Activated naive CD4-positive, alpha-beta T cell treated with anti-CD3 and anti-CD28 coated beads for 36 hours (primary cell): Measurements from ENCODE around the gene ELMO3. TPM values are rescaled to one million over a fixed set of nuclear protein-coding genes. Genes with fewer than 3 reads are reported as not detected.
A peak's percentile ranks its signal among the peaks of the same experiment; 100 is the strongest.

Experiments
- CTCF ChIA-PET: fragments of 350-600 bp; sonication (Branson Sonifier 250); formaldehyde crosslinking; loops from one replicate; lab custom pipeline; 2021; ENCODE audit warnings: antibody characterized with exemption; lab: Charles Lee
- DNase-seq: peaks from one replicate; pipeline ENCODE4 v3.0.0-alpha.2; 2020
- H3K27ac Mint-ChIP-seq: one replicate; pipeline ENCODE4 v1.8.0; 2021; ENCODE audit warnings: mild to moderate bottlenecking, mixed read lengths
- H3K27me3 Mint-ChIP-seq: one replicate; pipeline ENCODE4 v1.8.0; 2021; ENCODE audit warnings: low read depth, mixed read lengths
- H3K36me3 Mint-ChIP-seq: one replicate; pipeline ENCODE4 v1.8.0; 2021; ENCODE audit warnings: low read depth, mixed read lengths
- H3K4me1 Mint-ChIP-seq: one replicate; pipeline ENCODE4 v1.8.0; 2021; ENCODE audit warnings: low read depth, mixed read lengths
- H3K4me3 Mint-ChIP-seq: one replicate; pipeline ENCODE4 v1.8.0; 2021; ENCODE audit warnings: mild to moderate bottlenecking, moderate library complexity, mixed read lengths
- H3K9me3 Mint-ChIP-seq: one replicate; pipeline ENCODE4 v1.8.0; 2021; ENCODE audit warnings: mixed read lengths
- intact Hi-C: fragments of 100-400 bp; cut with micrococcal nuclease; formaldehyde crosslinking; loops from one replicate; pipeline ENCODE4 v1.15.1; 2023
- total RNA-seq, 2 experiments: library from RNA; stranded (reverse); gene quantifications; one replicate each; pipeline ENCODE4 v1.2.3, GENCODE V29; 2021

The ELMO3 gene
- total RNA-seq, 2 experiments from 2014 or later = 3.8 to 4.4 TPM

DNA sequence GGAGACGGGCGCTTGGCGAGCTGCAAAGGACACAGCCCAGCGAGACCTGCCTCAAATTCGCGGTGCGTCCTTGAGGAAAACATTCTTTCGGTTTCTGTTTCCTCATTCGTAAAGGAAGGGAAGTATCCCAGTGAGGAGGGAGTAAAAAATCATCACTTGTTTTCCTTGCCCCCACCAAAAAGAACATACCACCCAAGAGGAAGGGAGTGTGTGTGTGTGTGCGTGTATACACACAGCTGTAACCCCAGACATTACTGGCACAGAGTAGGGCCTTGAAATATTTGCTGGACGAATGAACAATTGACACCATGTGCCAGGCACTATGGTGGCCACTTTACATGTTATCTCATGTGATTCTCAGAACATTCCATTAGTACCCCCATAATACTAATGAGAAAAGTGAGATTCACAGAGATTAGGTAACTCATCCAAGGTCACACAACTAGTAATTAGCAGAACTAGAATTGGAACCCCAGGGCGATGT, 13.2 kb upstream of the ELMO3 start:
- Mint-ChIP-seq H3K4me3 (no peak overlapping the region), H3K27ac (no peak overlapping the region), H3K27me3 (peaks cover 6% of the 10 kb centered on the region), H3K4me1 (peaks cover 10% of the 10 kb centered on the region), H3K9me3 (no peaks in the 10 kb centered on the region), H3K36me3 (no peaks in the 10 kb centered on the region)
- no peak for DNase-seq
- intact Hi-C loops = loop anchor here (1.0 kb wide), 2 partner anchors 208 to 231 kb away; no protein-coding TSS in a partner anchor
- CTCF ChIA-PET = interaction anchor here (0.6 to 2.3 kb wide), 20 partner anchors 10 to 241 kb away, joined by 3 to 23 read pairs (median 6); partner anchors contain the start of genes CES3, ELMO3, FBXL8 and FHOD1

DNA sequence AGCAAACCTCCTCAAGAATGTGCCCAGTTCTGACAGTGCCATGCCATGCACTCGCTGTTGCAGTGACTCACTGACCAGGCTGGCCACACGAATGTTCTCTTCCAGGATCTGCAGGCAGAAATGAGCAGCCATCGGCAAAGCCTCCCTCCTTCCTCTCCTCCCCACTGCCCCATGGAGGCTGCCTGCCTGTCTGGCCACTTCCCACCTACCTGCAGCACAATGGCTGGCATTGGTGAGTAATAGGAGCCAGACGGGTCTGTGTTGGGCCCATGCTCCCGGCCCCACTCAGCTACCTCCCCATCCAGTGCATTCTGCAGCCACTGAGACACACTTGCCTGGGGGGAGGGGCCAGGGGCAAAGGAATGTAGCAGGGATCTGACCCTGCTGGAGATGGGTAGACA, 12.4 kb upstream of the ELMO3 start:
- no peak for DNase-seq
- intact Hi-C loops = no loop called here
- no peaks in the 10 kb centered on the region for H3K9me3 Mint-ChIP-seq
- no peak overlapping the region for H3K4me3 Mint-ChIP-seq
- CTCF ChIA-PET = no interaction called here
- peaks cover 14% of the 10 kb centered on the region for H3K4me1 Mint-ChIP-seq
- no peaks in the 10 kb centered on the region for H3K36me3 Mint-ChIP-seq
- no peak overlapping the region for H3K27ac Mint-ChIP-seq
- peaks cover 6% of the 10 kb centered on the region for H3K27me3 Mint-ChIP-seq

DNA sequence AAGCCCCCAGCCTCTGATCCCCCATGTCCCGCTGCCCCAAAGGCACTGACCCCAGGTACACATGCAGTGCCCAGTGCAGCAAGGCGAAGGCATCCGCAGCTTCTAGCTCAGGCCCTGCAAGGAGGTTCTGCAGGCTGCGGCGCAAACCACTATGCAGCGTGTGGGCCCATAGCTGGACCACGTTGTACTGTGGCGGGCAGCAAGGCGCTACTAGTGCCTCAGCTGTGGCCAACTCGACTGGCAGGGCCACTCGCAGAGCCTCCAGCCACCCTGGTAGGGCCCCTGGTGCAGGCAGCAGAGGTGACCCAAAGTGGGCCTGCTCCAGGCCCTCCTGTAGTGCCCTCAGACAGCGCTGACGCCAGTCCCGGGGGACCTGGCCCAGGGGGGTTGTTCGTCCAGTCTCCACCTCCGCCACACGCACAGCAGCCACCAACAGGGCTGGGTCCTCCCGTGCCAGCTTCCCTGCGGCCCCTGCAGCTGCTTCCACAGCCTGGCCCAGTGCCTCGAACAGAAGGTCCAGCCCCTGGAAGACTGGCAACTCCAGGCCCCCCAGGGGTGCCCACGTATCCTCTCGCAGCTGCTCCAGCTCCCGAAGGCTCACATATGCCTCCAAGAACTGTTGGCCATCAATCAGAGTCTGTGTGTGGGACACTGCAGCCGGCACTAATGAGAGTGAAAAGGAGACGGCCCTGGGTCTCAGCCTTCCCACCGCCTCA, 11.6 kb upstream of the ELMO3 start:
- Mint-ChIP-seq H3K36me3 (no peaks in the 10 kb centered on the region), H3K4me1 (peaks cover 14% of the 10 kb centered on the region), H3K4me3 (no peak overlapping the region), H3K27ac (no peak overlapping the region), H3K27me3 (peaks cover 6% of the 10 kb centered on the region), H3K9me3 (no peaks in the 10 kb centered on the region)
- intact Hi-C loops = no loop called here
- CTCF ChIA-PET = interaction anchor here (0.8 kb wide), 1 partner anchor 33 kb away, joined by 3 read pairs; no protein-coding TSS in a partner anchor
- no peak for DNase-seq

DNA sequence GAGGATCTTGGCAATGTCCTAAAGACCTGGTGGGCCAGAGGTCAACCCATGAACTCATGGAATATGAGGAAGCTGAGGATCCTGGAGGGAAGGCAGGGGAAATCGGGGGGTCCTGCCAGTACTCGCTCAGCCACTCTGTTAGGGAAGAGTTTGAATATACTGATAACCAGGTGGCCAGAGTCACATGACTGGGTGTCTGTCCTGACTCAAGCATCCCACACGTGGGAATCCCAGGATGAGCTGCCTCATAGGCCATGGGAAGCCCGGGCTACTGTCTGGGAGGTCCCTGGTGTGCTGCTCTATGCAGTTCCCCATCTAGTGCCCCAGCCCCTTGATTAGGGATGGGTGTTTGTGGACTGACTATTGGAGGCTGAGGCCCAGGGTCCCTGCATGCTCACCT, 10.6 kb upstream of the ELMO3 start:
- Mint-ChIP-seq H3K4me1 (peaks cover 24% of the 10 kb centered on the region), H3K9me3 (no peaks in the 10 kb centered on the region), H3K4me3 (no peak overlapping the region), H3K36me3 (peaks cover 4% of the 10 kb centered on the region), H3K27ac (no peak overlapping the region), H3K27me3 (peaks cover 6% of the 10 kb centered on the region)
- CTCF ChIA-PET = interaction anchor here (1.6 kb wide), 1 partner anchor 170 kb away, joined by 4 read pairs; no protein-coding TSS in a partner anchor
- no peak for DNase-seq
- intact Hi-C loops = no loop called here

DNA sequence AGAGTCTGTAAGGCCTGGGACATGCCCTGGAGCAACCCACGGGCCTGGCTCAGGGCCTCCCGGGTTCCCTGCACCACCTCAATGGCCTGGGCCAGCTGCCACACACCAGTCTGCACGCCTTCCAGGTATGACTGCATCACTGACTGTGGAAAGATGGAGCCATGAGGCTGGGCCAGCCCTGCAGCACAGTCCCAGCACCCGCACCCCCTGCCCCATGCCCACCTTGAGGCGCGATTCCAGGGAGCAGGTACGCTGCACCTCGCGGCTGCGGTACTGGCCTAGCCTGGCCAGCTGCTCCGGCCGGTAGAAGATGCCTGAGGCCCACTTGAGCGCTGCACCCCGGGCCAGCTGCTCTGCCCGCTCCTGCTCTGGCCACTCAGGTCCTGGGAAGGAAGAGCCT, 10.1 kb upstream of the ELMO3 start:
- no peaks in the 10 kb centered on the region for H3K9me3 Mint-ChIP-seq
- CTCF ChIA-PET = interaction anchor here (1.6 kb wide), 1 partner anchor 171 kb away, joined by 4 read pairs; no protein-coding TSS in a partner anchor
- intact Hi-C loops = no loop called here
- no peak overlapping the region for H3K4me3 Mint-ChIP-seq
- peaks cover 6% of the 10 kb centered on the region for H3K27me3 Mint-ChIP-seq
- H3K36me3 Mint-ChIP-seq = peaks cover 5% of the 10 kb centered on the region
- no peak overlapping the region for H3K27ac Mint-ChIP-seq
- H3K4me1 Mint-ChIP-seq = peaks cover 29% of the 10 kb centered on the region
- no peak for DNase-seq

DNA sequence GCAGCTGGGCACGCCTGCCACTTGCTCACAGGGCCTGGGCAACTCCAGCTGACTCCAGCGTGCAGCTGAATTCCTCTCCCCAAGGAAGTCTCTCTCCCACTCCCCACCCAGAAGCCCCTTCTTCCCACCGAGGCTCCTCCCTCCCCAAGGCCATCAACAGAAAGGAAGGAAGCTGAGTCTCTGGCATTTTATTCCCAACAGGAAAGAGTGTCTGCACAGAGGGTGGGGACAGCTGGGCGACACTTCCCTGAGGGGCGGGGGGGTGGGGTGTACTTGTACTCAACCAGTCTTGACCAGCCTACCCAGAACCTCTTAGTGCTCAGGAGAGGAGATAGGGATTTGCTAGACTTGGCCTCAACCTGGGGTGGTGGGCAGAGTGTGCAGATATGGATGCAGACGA, 8.9 kb upstream of the ELMO3 start, which contains the start of gene EXOC3L1:
TSS of gene EXOC3L1 (minus strand) at position 96 of the 400 bp plus-strand sequence. CDS start 460 bp downstream, outside the sequence.
- CTCF ChIA-PET = interaction anchor here (1.0 kb wide), 1 partner anchor 8 kb away, joined by 3 read pairs; no protein-coding TSS in a partner anchor
- peaks cover 35% of the 10 kb centered on the region for H3K4me1 Mint-ChIP-seq
- intact Hi-C loops = no loop called here
- no peak within 1 kb of the TSS for H3K4me3 Mint-ChIP-seq
- peaks cover 5% of the 10 kb centered on the region for H3K27me3 Mint-ChIP-seq
- H3K36me3 Mint-ChIP-seq = peaks cover 7% of the 10 kb centered on the region
- no peak within 1 kb of the TSS for H3K27ac Mint-ChIP-seq
- no peaks in the 10 kb centered on the region for H3K9me3 Mint-ChIP-seq
- no peak for DNase-seq

DNA sequence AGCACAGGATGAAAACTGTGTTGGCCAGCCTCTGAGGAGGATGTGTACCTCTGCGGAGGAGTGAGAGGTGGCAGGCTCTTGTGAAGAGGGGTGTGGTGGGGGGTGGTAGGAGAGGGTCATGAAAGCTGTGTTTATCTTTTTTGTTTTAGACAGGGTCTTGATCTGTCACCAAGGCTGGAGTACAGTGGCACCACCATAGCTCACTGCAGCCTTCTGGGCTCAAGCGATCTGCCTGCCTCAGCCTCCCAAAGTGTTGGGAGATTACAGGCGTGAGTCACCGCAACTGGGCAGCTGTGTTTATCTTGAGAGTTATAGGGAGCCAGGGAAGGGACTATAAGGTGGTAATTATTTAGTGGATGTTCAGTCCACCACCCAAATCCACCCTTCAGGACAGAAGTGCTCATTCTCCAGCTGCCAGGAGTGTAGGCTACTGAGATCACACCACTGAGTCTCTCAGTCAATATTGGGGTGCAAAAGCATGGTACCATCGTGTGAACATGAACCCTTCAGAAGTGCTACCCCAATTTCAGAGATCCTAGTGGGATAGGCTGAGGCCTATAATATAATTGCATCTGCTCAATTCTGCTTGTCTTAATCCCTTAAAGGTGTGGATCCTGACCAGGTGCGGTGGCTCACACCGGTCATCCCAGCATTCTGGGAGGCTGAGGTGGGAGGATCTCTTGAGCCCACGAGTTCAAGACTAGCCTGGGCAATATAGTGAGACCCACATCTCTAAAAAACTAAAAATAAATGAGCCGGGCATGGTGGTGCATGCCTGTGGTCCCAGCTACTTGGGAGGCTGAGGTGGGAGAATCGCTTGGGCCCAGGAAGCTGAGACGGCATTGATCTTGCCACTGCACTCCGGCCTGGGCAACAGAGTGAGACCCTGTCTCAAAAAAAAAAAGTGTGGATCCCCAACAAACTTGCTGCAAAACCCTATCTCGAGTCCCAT, 8.2 kb upstream of the ELMO3 start:
- peaks cover 34% of the 10 kb centered on the region for H3K4me1 Mint-ChIP-seq
- no peaks in the 10 kb centered on the region for H3K27me3 Mint-ChIP-seq
- peak overlapping the region; percentile 86 for H3K4me3 Mint-ChIP-seq
- CTCF ChIA-PET = interaction anchor here (1.0 kb wide), 1 partner anchor 8 kb away, joined by 3 read pairs; no protein-coding TSS in a partner anchor
- H3K36me3 Mint-ChIP-seq = peaks cover 11% of the 10 kb centered on the region
- peak overlapping the region; percentile 80 for H3K27ac Mint-ChIP-seq
- H3K9me3 Mint-ChIP-seq = no peaks in the 10 kb centered on the region
- intact Hi-C loops = no loop called here
- no peak for DNase-seq

DNA sequence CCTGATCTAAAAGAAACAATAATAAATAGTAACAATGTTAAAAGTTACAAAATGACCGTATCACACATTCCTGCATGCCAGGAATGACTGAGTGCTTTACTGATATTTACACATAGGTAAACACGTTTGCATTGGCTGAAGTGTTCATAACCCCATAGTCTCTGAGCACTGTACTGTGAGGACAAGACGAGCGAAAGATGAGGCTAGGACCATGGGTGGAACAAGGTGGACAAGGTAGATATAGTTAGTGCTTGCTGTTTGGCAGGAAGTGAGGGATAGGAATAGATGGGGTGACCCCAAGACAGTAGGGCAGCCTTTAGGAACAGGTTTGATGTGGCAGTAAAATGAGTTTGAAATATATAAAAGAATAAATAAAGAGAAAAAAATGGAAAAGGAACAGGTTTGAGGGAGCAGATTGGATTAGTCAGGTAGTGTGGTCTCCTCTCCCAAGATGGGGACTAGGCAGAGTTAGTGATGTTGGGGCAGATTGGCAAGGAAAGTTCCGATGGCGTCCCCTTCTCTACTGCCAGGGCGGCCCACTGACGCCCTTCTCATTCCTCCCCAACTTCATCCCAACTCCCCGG, 7.4 kb upstream of the ELMO3 start:
- Mint-ChIP-seq H3K4me3 (peak overlapping the region; percentile 86), H3K4me1 (peaks cover 39% of the 10 kb centered on the region), H3K27me3 (no peaks in the 10 kb centered on the region), H3K9me3 (no peaks in the 10 kb centered on the region), H3K27ac (peak overlapping the region; percentile 80), H3K36me3 (peaks cover 16% of the 10 kb centered on the region)
- intact Hi-C loops = no loop called here
- CTCF ChIA-PET = interaction anchor here (1.2 kb wide), 1 partner anchor 174 kb away, joined by 3 read pairs; no protein-coding TSS in a partner anchor
- no peak for DNase-seq

DNA sequence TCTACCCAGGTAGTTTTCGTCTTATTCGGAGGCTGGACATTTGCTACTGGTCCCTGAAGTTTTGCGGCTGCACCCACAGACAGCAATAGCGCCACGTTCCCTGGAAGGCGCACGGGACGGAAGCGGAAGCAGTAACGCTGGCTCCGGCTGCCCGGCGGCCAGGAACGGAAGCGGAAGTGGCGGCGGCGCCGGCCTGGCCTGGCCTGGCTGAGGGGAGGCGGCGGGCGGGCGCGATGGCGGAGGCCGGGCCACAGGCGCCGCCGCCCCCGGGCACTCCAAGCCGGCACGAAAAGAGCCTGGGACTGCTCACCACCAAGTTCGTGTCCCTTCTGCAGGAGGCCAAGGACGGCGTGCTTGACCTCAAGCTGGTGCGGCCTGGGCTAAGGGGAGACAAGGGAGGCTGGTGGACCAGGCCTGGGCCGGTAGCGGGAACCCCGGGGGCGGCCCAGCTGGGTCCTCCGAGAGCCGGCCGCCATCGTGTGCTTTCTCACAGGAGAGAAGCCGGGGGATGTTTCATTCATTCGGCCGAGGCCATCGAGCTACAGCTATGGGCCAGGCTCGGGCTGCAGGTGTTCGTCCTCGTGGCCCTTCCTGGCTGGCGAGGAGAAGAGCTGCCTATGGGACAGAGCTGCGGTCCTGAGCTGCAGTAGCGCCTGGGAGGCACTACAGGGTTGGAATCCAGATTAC, 6.8 kb upstream of the ELMO3 start, which contains the start of gene E2F4:
TSS of gene E2F4 (plus strand) at position 161 of the 687 bp plus-strand sequence. CDS start at position 234, 73 bp downstream.
- peak; percentile 91 for DNase-seq
- intact Hi-C loops = loop anchor here (1.0 kb wide), 4 partner anchors 9 to 52 kb away; partner anchors contain the start of genes MATCAP1 and TMEM208
- Mint-ChIP-seq H3K27me3 (no peaks in the 10 kb centered on the region), H3K36me3 (peaks cover 22% of the 10 kb centered on the region), H3K4me1 (peaks cover 43% of the 10 kb centered on the region), H3K4me3 (peak within 1 kb of the TSS; percentile 86), H3K9me3 (no peaks in the 10 kb centered on the region), H3K27ac (peak within 1 kb of the TSS; percentile 80)
- CTCF ChIA-PET = interaction anchor here (1.0 to 1.2 kb wide), 3 partner anchors 87 to 215 kb away, joined by 3 read pairs; no protein-coding TSS in a partner anchor

DNA sequence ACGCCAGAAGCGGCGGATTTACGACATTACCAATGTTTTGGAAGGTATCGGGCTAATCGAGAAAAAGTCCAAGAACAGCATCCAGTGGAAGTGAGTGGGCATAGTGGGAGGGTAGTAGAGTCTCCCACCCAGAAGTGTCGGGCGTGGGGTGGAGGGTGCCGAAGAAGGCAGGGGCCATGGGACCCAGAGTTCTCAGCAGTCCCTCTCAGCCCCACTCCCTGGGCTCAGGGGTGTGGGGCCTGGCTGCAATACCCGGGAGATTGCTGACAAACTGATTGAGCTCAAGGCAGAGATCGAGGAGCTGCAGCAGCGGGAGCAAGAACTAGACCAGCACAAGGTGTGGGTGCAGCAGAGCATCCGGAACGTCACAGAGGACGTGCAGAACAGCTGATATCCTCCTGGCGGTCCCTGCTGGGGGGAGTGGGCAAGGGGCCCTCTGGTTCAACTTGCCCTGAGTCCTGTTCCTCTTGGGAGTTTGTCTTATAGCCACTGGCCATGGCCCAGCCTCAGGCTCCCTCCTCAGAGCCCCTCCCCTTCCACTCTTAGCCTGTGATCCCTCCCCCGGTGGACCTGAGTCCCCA, 6.1 kb upstream of the ELMO3 start:
- peaks cover 22% of the 10 kb centered on the region for H3K36me3 Mint-ChIP-seq

More for the DNA sequence above, 6.1 kb upstream of the ELMO3 start:
- Mint-ChIP-seq H3K4me3 (peak overlapping the region; percentile 86), H3K4me1 (peaks cover 43% of the 10 kb centered on the region), H3K27me3 (no peaks in the 10 kb centered on the region), H3K27ac (peak overlapping the region; percentile 69), H3K9me3 (no peaks in the 10 kb centered on the region)
- CTCF ChIA-PET = interaction anchor here (1.0 to 1.2 kb wide), 3 partner anchors 86 to 216 kb away, joined by 3 read pairs; no protein-coding TSS in a partner anchor
- intact Hi-C loops = loop anchor here (1.0 kb wide), 4 partner anchors 10 to 51 kb away; partner anchors contain the start of genes MATCAP1 and TMEM208
- no peak for DNase-seq
